A549 (cell line): ENCODE measurements around the gene SPACA7.

Experiments used
- RFX5 ChIP-seq: fragments of 450-650 bp; IDR thresholded peaks from 2 replicates; pipeline ENCODE4 v1.7.1; 2014; ENCODE audit warnings: antibody characterized with exemption, mild to moderate bottlenecking, moderate library complexity
- TF ChIP-seq, protein P1 (sequence below): fragments of >200 bp; sonication (Bioruptor Twin); formaldehyde crosslinking; IDR thresholded peaks from 3 replicates; pipeline ENCODE4 v1.5.1; 2016
- TF ChIP-seq, protein P2 (sequence below): fragments of 250-450 bp; sonication (Bioruptor Pico); IDR thresholded peaks from 2 replicates; pipeline ENCODE4 v1.5.0; 2021; ENCODE audit warnings: mild to moderate bottlenecking, moderate library complexity, borderline replicate concordance
- TF ChIP-seq, protein P3 (sequence below): IDR thresholded peaks from 2 replicates; pipeline ENCODE4 v1.6.1; 2012

DNA sequence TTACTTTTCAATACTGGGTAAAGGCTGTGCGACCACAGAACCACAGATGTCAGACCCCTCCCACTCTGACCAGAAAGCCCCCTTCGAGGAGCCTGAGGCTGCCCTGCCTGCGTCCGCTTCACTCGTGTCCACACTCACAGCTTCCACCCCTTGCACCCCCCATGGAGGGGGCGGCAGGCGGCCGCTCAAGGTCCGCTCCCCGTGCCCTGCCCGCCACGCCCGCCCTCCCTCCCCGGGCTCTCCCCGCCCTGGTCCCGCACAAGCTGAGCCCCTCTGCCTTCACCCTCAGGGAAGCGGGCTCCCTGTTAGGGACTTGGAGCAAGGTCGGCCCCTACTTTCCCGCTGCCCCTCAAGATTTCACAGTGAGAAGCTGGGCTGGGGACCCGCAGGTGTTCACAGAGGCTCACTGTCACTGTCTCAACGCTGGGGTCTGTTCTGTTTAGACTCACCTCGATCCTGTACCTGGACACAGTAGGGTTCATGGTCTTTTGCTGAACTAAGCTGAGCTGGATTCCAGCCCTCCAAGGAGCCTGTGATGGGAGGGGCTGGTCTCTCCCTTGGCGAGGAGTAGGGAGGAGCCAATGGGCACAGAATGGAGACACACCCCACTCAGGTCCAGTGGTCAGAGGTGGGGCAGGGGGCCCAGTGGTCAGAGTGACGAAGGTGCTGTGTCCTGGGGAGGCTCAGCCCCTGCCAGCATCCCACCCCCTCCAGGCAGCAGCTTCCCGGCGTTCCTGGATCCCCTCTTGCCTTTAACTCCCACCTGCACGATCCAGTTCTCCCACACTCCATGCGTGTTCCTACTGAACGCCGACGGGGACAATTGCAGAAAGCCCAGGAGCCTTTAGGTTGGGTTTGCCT, 69.5 kb downstream of the SPACA7 start:
- TF ChIP-seq, protein P1, sequence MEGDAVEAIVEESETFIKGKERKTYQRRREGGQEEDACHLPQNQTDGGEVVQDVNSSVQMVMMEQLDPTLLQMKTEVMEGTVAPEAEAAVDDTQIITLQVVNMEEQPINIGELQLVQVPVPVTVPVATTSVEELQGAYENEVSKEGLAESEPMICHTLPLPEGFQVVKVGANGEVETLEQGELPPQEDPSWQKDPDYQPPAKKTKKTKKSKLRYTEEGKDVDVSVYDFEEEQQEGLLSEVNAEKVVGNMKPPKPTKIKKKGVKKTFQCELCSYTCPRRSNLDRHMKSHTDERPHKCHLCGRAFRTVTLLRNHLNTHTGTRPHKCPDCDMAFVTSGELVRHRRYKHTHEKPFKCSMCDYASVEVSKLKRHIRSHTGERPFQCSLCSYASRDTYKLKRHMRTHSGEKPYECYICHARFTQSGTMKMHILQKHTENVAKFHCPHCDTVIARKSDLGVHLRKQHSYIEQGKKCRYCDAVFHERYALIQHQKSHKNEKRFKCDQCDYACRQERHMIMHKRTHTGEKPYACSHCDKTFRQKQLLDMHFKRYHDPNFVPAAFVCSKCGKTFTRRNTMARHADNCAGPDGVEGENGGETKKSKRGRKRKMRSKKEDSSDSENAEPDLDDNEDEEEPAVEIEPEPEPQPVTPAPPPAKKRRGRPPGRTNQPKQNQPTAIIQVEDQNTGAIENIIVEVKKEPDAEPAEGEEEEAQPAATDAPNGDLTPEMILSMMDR: no peak
- TF ChIP-seq, protein P2, sequence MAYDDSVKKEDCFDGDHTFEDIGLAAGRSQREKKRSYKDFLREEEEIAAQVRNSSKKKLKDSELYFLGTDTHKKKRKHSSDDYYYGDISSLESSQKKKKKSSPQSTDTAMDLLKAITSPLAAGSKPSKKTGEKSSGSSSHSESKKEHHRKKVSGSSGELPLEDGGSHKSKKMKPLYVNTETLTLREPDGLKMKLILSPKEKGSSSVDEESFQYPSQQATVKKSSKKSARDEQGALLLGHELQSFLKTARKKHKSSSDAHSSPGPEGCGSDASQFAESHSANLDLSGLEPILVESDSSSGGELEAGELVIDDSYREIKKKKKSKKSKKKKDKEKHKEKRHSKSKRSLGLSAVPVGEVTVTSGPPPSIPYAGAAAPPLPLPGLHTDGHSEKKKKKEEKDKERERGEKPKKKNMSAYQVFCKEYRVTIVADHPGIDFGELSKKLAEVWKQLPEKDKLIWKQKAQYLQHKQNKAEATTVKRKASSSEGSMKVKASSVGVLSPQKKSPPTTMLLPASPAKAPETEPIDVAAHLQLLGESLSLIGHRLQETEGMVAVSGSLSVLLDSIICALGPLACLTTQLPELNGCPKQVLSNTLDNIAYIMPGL: no peak
- TF ChIP-seq, protein P3, sequence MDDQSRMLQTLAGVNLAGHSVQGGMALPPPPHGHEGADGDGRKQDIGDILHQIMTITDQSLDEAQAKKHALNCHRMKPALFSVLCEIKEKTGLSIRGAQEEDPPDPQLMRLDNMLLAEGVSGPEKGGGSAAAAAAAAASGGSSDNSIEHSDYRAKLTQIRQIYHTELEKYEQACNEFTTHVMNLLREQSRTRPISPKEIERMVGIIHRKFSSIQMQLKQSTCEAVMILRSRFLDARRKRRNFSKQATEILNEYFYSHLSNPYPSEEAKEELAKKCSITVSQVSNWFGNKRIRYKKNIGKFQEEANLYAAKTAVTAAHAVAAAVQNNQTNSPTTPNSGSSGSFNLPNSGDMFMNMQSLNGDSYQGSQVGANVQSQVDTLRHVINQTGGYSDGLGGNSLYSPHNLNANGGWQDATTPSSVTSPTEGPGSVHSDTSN: no peak
- TF ChIP-seq RFX5: no peak
